HepG2 (cell line): ENCODE results near the gene HECTD1. TPM values are rescaled to one million over a fixed set of nuclear protein-coding genes. Genes with fewer than 3 reads are reported as not detected.

ENCODE experiments used
- BRF2 ChIP-seq: sonication (generic); formaldehyde crosslinking; IDR thresholded peaks from 2 replicates; pipeline ENCODE4 v1.8.1; 2022; ENCODE audit warnings: mild to moderate bottlenecking, missing genetic modification reagents
- FOXA1 ChIP-seq, 2 experiments: fragments of 450-650 bp in 1 of 2; sonication (generic) in 1 of 2; formaldehyde crosslinking in 1 of 2; IDR thresholded peaks; 2 replicates each; pipeline versions ENCODE4 v1.4.0 to v1.6.1; 2016 to 2020; ENCODE audit warnings: missing genetic modification reagents in 1 of 2
- HOXD1 ChIP-seq: sonication (generic); formaldehyde crosslinking; IDR thresholded peaks from 2 replicates; pipeline ENCODE4 v1.5.0; 2020; ENCODE audit warnings: missing genetic modification reagents
- KIAA2018 ChIP-seq: sonication (generic); formaldehyde crosslinking; IDR thresholded peaks from 2 replicates; pipeline ENCODE4 v1.5.0; 2020; ENCODE audit warnings: mild to moderate bottlenecking, missing genetic modification reagents, borderline replicate concordance
- MAFF ChIP-seq: IDR thresholded peaks from 2 replicates; pipeline ENCODE4 v1.6.1; 2011; ENCODE audit warnings: low read depth, low read length, improper control_type of control experiment
- RXRA ChIP-seq: sonication (generic); formaldehyde crosslinking; IDR thresholded peaks from 2 replicates; pipeline ENCODE4 v1.5.1; 2020; ENCODE audit warnings: missing genetic modification reagents
- SRSF1 ChIP-seq: fragments of 200-400 bp; formaldehyde crosslinking; optimal IDR thresholded peaks from 2 replicates; pipeline ENCODE3; 2017; ENCODE audit warnings: mild to moderate bottlenecking, low read depth, low read length, moderate library complexity
- ZNF12 ChIP-seq: sonication (generic); formaldehyde crosslinking; IDR thresholded peaks from 2 replicates; pipeline ENCODE4 v1.5.0; 2020; ENCODE audit warnings: missing genetic modification reagents
- ZNF318 ChIP-seq: sonication (generic); formaldehyde crosslinking; IDR thresholded peaks from 2 replicates; pipeline ENCODE4 v1.4.0; 2020; ENCODE audit warnings: mild to moderate bottlenecking, missing genetic modification reagents
- ZNF484 ChIP-seq: sonication (generic); formaldehyde crosslinking; IDR thresholded peaks from 2 replicates; pipeline ENCODE4 v1.5.1; 2020; ENCODE audit warnings: mild to moderate bottlenecking, low read depth, missing genetic modification reagents, borderline replicate concordance
- ZNF615 ChIP-seq: sonication (generic); formaldehyde crosslinking; IDR thresholded peaks from 2 replicates; pipeline ENCODE4 v1.5.0; 2020; ENCODE audit warnings: mild to moderate bottlenecking, missing genetic modification reagents, borderline replicate concordance
- ZNF746 ChIP-seq: sonication (generic); formaldehyde crosslinking; IDR thresholded peaks from 2 replicates; pipeline ENCODE4 v1.8.0; 2022; ENCODE audit warnings: mild to moderate bottlenecking, missing genetic modification reagents
- polyA plus RNA-seq, 8 experiments: library from polyadenylated mRNA; depleted of rRNA in 3 of 8; stranded (reverse) in 7 of 8; unstranded in 1 of 8; fragments of >200 nt; fragmentation: Illumina TruSeq in 4 of 8; extraction: Trizol in 4 of 8; gene quantifications; 2 replicates each; pipeline versions ENCODE4 v1.2.1 to v1.2.3, GENCODE V29; 2011 to 2016; ENCODE audit warnings: low read depth in 4 of 8, missing spikeins in 1 of 8, mixed read lengths in 1 of 8; ENCODE audit not compliant: insufficient read depth in 1 of 8
- total RNA-seq, 5 experiments: library from RNA; depleted of rRNA; stranded (reverse); fragments of >200 nt; fragmentation: Illumina TruSeq; extraction: Trizol; gene quantifications; 2 replicates each; pipeline ENCODE4 v1.2.3, GENCODE V29; 2016; ENCODE audit warnings: low read depth in 1 of 5

The HECTD1 gene
- total and polyA plus RNA-seq, 2 of the 13 experiments (the other 11 are each of a cell fraction or from before 2014, with no cell fraction given): 312 to 560 TPM

DNA sequence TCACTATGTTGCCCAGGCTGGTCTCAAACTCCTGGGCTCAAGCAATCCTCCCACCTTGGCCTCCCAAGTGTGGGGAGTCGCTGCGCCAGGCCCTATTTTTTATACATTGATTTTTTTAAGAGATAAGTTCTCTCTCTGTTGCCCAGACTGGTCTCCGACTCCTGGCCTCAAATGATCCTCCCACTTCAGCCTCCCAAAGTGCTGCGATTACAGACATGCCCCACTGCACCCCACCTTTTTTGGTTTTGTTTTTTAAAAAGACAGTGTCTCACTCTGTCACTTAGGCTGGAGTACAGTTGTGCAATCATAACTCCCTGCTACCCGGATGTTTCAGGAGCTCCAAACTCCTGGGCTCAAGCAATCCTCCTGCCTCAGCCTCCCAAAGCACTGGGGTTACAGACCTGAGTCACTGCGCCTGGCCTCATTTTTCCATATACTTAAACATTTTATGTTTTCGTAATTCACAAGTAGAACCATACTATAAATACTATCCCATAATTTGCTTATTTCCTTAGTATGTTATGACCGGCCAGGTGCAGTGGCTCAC lies 16.8 kb downstream of the HECTD1 start (continued):
- TF ChIP-seq ZNF318 (CRISPR knock-in tag) (peak; percentile 48; the same call in 1 of the 2 replicates), MAFF (no peak), KIAA2018 (CRISPR knock-in tag) (no peak), ZNF615 (CRISPR knock-in tag) (0 out of 2 replicates have a peak, but pooled peaks have one; percentile 14), HOXD1 (CRISPR knock-in tag) (no peak), ZNF484 (CRISPR knock-in tag) (no peak), ZNF746 (0 out of 2 replicates have a peak, but pooled peaks have one; percentile 47), BRF2 (CRISPR knock-in tag) (no peak), ZNF12 (no peak), SRSF1 (no peak), FOXA1 (IDR thresholded peaks at IDR 0.05) (no peak), FOXA1 (CRISPR knock-in tag; IDR thresholded peaks at IDR 0.05) (no peak), RXRA (no peak)
